ENCODE results near the gene SLC46A1.
A peak's percentile ranks its signal among the peaks of the same experiment; 100 is the strongest.

SLC46A1 gene

GRCh38 chr17:28381141-28381825, 24.7 kb downstream of the SLC46A1 start:
- no peak for DNase-seq (ENCODE audit: low read depth in 2 of 2)

- no peak for DNase-seq (ENCODE audit: low read depth in 2 of 2)
Measured at GRCh38 chr17:28379814-28380801, 25.9 kb downstream of the SLC46A1 start.

- no peak for DNase-seq (ENCODE audit: low read depth in 2 of 2)
Measured at GRCh38 chr17:28372945-28373274, 33.1 kb downstream of the SLC46A1 start.

GRCh38 chr17:28372203-28372944, 33.6 kb downstream of the SLC46A1 start:
- DNase-seq (ENCODE audit: low read depth in 2 of 2) = no peak

GRCh38 chr17:28371245-28372202, 34.5 kb downstream of the SLC46A1 start, which contains the start of gene SARM1:
Gene SARM1 (plus strand): TSS chr17:28371694. CDS start chr17:28372033, 339 bp downstream.
- DNase-seq (ENCODE audit: low read depth in 2 of 2) = peak; percentile 84 to 88

GRCh38 chr17:28370744-28371103, 35.3 kb downstream of the SLC46A1 start:
- DNase-seq (ENCODE audit: low read depth in 2 of 2) = no peak

GRCh38 chr17:28370035-28370743, 35.8 kb downstream of the SLC46A1 start, which contains the start of gene VTN:
Gene VTN (minus strand): TSS chr17:28370307. CDS start chr17:28370203, 104 bp downstream.
- DNase-seq (ENCODE audit: low read depth in 2 of 2) = no peak

- DNase-seq (ENCODE audit: low read depth in 2 of 2) = no peak
Measured at GRCh38 chr17:28369684-28370034, 36.4 kb downstream of the SLC46A1 start.

GRCh38 chr17:28368915-28369683, 36.9 kb downstream of the SLC46A1 start:
- no peak for DNase-seq (ENCODE audit: low read depth in 2 of 2)

GRCh38 chr17:28368306-28368831, 37.6 kb downstream of the SLC46A1 start:
- DNase-seq (ENCODE audit: low read depth in 2 of 2) = no peak

GRCh38 chr17:28367641-28368305, 38.2 kb downstream of the SLC46A1 start:
- no peak for DNase-seq (ENCODE audit: low read depth in 2 of 2)

GRCh38 chr17:28366605-28367004, 39.4 kb downstream of the SLC46A1 start:
- DNase-seq (ENCODE audit: low read depth in 2 of 2) = no peak

GRCh38 chr17:28365487-28365886, 40.5 kb downstream of the SLC46A1 start:
- DNase-seq (ENCODE audit: low read depth in 2 of 2) = no peak

GRCh38 chr17:28364665-28365363, 41.2 kb downstream of the SLC46A1 start, which contains the start of gene SEBOX:
Gene SEBOX (minus strand): TSS chr17:28365199. CDS start chr17:28365151, 48 bp downstream.
- DNase-seq (ENCODE audit: low read depth in 2 of 2) = no peak

GRCh38 chr17:28363776-28364650, 42.0 kb downstream of the SLC46A1 start:
- no peak for DNase-seq (ENCODE audit: low read depth in 2 of 2)

- no peak for DNase-seq (ENCODE audit: low read depth in 2 of 2)
Measured at GRCh38 chr17:28363186-28363585, 42.8 kb downstream of the SLC46A1 start.

GRCh38 chr17:28357901-28358197, 48.2 kb downstream of the SLC46A1 start:
- no peak for DNase-seq (ENCODE audit: low read depth in 2 of 2)
